ENCODE measurements around the gene LSAMP.

The LSAMP gene

DNA sequence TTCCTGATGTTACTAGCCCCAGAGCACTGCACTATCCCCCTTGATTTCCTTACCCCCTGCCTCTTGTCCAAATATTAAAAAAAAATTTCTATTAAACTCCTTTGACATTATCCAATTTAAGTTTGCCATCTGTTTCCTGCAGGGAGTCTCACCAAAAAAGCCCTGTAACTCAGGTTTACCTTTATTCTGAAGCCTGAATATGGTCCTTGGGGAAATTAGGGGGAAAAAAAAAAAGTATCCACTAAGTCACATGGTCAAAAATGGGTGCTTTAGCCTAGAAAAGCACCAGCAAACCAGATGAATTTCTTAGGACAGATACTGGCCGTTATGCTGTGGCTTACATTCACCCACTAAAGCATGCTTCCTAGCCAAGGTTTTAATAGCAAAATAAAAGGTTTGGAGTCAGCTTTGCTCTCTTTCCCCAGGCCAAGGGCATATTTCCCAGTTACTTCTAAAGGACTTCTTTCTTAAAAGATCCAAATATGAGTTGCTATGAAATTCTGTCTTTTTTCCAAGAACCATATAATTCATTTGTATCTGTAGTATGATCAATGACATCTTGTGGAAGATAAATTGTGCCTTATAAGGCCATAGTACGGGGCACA, 394.9 kb downstream of the LSAMP start:
- TF ChIP-seq, protein P1, sequence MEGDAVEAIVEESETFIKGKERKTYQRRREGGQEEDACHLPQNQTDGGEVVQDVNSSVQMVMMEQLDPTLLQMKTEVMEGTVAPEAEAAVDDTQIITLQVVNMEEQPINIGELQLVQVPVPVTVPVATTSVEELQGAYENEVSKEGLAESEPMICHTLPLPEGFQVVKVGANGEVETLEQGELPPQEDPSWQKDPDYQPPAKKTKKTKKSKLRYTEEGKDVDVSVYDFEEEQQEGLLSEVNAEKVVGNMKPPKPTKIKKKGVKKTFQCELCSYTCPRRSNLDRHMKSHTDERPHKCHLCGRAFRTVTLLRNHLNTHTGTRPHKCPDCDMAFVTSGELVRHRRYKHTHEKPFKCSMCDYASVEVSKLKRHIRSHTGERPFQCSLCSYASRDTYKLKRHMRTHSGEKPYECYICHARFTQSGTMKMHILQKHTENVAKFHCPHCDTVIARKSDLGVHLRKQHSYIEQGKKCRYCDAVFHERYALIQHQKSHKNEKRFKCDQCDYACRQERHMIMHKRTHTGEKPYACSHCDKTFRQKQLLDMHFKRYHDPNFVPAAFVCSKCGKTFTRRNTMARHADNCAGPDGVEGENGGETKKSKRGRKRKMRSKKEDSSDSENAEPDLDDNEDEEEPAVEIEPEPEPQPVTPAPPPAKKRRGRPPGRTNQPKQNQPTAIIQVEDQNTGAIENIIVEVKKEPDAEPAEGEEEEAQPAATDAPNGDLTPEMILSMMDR (conservative IDR thresholded peaks at IDR 0.05; ENCODE audit: low read depth), result no peak
- H3K27ac ChIP-seq, result no peak overlapping the region
- no peak for DNase-seq (ENCODE audit: low spot score)
- ChIA-PET CTCF (no interaction called here), POLR2A (ENCODE audit: low non-redundant PET) (no interaction called here)

DNA sequence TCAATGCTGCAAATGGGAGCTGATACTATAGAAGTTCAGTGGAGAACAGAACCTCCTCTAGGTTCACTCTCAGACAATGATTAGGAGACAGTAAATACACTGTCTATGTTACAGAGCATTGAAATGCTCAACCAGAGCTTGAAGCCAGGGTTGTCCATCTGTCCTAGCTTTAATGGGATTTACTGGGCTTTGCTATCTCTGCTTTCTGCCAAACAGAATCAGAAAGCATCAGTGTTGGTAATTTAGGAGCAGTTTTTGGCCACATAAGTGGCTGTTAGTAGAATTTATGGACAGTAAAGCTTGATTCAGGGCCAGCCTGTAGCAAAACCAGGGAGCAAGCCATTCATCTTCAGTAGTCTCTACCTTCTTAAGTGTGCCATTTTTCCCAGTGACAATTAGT, 396.3 kb downstream of the LSAMP start:
- H3K27ac ChIP-seq, result no peak overlapping the region
- TF ChIP-seq, protein P1 (conservative IDR thresholded peaks at IDR 0.05; ENCODE audit: low read depth), result no peak
- no peak for DNase-seq (ENCODE audit: low spot score)
- POLR2A ChIA-PET (ENCODE audit: low non-redundant PET), result no interaction called here
- CTCF ChIA-PET, result interaction anchor here (0.6 kb wide), 1 partner anchor 29 kb away, joined by 3 read pairs; no protein-coding TSS in a partner anchor

DNA sequence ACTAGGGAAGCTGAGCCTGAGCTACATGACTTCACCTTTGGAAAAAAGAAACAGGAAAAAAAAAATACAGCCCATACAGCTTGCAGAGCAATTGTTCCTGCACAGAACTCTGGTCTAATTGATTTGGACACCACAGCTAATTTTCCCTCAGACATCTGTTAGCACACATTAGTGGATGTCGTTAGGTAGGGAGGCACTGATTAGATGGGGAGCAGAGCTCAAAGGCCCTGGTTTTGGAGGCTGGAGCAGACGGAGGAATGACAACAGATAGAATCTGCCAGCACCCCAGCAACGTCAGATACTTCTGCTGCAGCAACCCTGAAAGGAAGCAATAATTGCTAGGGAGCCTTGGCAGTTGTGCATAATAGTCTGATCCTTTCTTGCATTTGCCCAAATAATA, 398.9 kb downstream of the LSAMP start:
- no peak overlapping the region for H3K27ac ChIP-seq
- CTCF ChIA-PET, result interaction anchor here (0.5 kb wide), 1 partner anchor 1455 kb away, joined by 8 read pairs; no protein-coding TSS in a partner anchor

DNA sequence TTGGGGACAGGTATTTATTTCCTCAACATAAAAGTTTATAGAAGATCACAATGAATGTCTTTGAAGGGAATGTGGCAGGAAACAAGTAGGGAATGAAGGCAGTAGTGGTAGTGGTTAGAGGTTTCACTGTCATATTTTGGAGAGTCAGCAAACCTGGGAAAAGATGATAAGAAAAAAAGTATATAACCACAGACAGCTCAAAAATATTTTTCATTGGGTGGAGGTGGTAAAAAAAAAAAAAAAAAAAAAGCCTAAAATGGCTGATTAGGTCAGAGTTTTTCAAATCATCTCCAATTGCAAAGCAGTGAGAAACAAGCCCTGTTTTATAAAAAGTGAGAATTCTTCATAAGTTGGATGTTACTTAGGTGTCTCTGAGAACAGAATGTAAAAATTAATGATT, 400.0 kb downstream of the LSAMP start:
- ChIA-PET CTCF (interaction anchor here (0.7 kb wide), 1 partner anchor 12 kb away, joined by 4 read pairs; no protein-coding TSS in a partner anchor), POLR2A (ENCODE audit: low non-redundant PET) (no interaction called here)
- no peak overlapping the region for H3K27ac ChIP-seq
- DNase-seq (ENCODE audit: low spot score), result no peak
- TF ChIP-seq, protein P1 (conservative IDR thresholded peaks at IDR 0.05; ENCODE audit: low read depth), result no peak

More for the DNA sequence above, 398.9 kb downstream of the LSAMP start:
- no peak for DNase-seq (ENCODE audit: low spot score)
- TF ChIP-seq, protein P1 (conservative IDR thresholded peaks at IDR 0.05; ENCODE audit: low read depth), result no peak
- POLR2A ChIA-PET (ENCODE audit: low non-redundant PET), result no interaction called here

DNA sequence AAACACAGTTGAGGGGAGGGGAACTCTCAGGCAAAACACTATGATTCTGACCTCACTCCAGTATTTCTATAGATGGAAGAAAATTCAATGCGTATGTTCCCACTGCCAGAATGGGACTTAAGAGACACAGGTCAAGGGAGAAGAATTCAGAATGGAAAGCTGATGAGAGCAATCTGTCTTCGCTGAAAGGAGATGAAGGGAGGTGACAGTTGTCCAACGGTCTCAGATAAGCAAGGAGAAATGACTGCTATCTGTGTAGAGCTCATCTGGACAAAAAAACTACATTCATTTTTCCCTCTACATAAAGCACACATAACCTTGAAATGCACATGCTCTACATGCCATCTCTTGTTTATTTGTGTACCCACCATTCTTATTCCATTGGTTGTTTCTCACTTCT, 405.1 kb downstream of the LSAMP start:
- DNase-seq (ENCODE audit: low spot score), result no peak
- TF ChIP-seq, protein P1 (conservative IDR thresholded peaks at IDR 0.05; ENCODE audit: low read depth), result no peak
- ChIA-PET CTCF (no interaction called here), POLR2A (ENCODE audit: low non-redundant PET) (no interaction called here)
- no peak overlapping the region for H3K27ac ChIP-seq

- ChIA-PET POLR2A (ENCODE audit: low non-redundant PET) (no interaction called here), CTCF (no interaction called here)
- no peak overlapping the region for H3K27ac ChIP-seq
- TF ChIP-seq, protein P1 (conservative IDR thresholded peaks at IDR 0.05; ENCODE audit: low read depth), result no peak
- no peak for DNase-seq (ENCODE audit: low spot score)
These were observed 405.7 kb downstream of the LSAMP start for GRCh38 chr3:116039651-116039985.
